Prostate gland (tissue), 2 donors: ENCODE data around the gene UGT1A10.

Source experiments
- CTCF ChIP-seq, 4 experiments: fragments of 200-600 bp in 2 of 4; fragments of 450-650 bp in 2 of 4; sonication (generic) in 2 of 4; IDR thresholded peaks; 1 replicate in 3 of 4; 2 replicates in 1 of 4; pipeline ENCODE4 v1.5.1; 2016 to 2019; ENCODE audit warnings: antibody characterized with exemption in 4 of 4, mild to moderate bottlenecking in 2 of 4, moderate library complexity in 2 of 4
- POLR2A ChIP-seq: fragments of 450-650 bp; IDR thresholded peaks from one replicate; pipeline ENCODE4 v1.6.1; 2016; ENCODE audit warnings: antibody characterized with exemption, mild to moderate bottlenecking
- POLR2AphosphoS5 ChIP-seq: sonication (generic); formaldehyde crosslinking; IDR thresholded peaks from one replicate; pipeline ENCODE4 v1.6.1; 2017; ENCODE audit warnings: antibody characterized with exemption

GRCh38 chr2:233650981-233651380, 14.7 kb downstream of the UGT1A10 start:
- TF ChIP-seq POLR2A (no peak), CTCF (IDR thresholded peaks at IDR 0.05) (no peak), POLR2AphosphoS5 (no peak)
